Measurements from ENCODE around the gene ARMC6.

DNA sequence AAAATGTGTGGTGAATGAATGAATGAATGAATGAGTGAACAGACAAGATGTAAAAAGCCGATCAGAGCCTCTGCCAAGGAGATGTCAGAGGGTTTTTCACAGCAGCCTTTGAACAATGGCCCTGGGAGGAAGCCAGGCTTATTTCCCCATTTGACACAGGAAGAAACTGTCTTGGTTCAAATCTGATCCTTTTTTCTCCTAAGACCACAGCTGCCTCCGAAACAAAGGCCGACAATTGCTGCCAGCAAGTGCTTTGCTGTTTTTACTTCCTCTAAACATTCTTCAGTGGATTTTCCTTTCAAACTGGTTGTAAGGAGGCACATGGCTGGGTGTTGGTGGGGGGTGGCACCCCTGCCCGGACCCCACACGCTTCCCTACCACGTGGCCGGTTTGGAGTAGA lies 48.1 kb upstream of the ARMC6 start:
- TF ChIP-seq, protein P1, sequence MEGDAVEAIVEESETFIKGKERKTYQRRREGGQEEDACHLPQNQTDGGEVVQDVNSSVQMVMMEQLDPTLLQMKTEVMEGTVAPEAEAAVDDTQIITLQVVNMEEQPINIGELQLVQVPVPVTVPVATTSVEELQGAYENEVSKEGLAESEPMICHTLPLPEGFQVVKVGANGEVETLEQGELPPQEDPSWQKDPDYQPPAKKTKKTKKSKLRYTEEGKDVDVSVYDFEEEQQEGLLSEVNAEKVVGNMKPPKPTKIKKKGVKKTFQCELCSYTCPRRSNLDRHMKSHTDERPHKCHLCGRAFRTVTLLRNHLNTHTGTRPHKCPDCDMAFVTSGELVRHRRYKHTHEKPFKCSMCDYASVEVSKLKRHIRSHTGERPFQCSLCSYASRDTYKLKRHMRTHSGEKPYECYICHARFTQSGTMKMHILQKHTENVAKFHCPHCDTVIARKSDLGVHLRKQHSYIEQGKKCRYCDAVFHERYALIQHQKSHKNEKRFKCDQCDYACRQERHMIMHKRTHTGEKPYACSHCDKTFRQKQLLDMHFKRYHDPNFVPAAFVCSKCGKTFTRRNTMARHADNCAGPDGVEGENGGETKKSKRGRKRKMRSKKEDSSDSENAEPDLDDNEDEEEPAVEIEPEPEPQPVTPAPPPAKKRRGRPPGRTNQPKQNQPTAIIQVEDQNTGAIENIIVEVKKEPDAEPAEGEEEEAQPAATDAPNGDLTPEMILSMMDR (IDR thresholded peaks at IDR 0.05), result no peak
- no peak for TF ChIP-seq EP300 (IDR thresholded peaks at IDR 0.05)
- TF ChIP-seq POLR2A (IDR thresholded peaks at IDR 0.05), result no peak
- no peak for TF ChIP-seq POLR2AphosphoS5 (IDR thresholded peaks at IDR 0.05)

Measured in gastroesophageal sphincter (tissue), 3 donors.